Measurements from ENCODE around the gene POLR3G. TPM values are rescaled to one million over a fixed set of nuclear protein-coding genes. Genes with fewer than 3 reads are reported as not detected.

The POLR3G gene
- total RNA-seq, 1 experiment from 2014 or later: 2.5 TPM

Other genes starting within 250 kb of the POLR3G start
- 23.8 and 75.7 TPM in 2 replicates for gene CETN3, start 65.1 kb upstream of the POLR3G start, total RNA-seq (2014; rRNA removed; shearing (Covaris generic))
- gene MBLAC2, start 93 bp upstream of the POLR3G start, total RNA-seq (2014; rRNA removed; shearing (Covaris generic)): 3.1 and 3.3 TPM in 2 replicates
- 12.2 and 20.0 TPM in 2 replicates for gene LYSMD3, start 54.7 kb downstream of the POLR3G start, total RNA-seq (2014; rRNA removed; shearing (Covaris generic))
- 0.13 TPM in 1 of 2 replicates, not detected in the other for gene ADGRV1, start 83.9 kb downstream of the POLR3G start, total RNA-seq (2014; rRNA removed; shearing (Covaris generic))

All from SJSA1 (cell line).